GM18861 (cell line): ENCODE measurements around the gene RHOT2.

Source experiments
- ATAC-seq: cut with Tn5 transposase; IDR thresholded peaks from one replicate; pipeline ENCODE4 v1.9.1; 2021; ENCODE audit not compliant: unreplicated experiment

Gene RHOT2

GRCh38 chr16:647173-647902 lies 20.6 kb upstream of the RHOT2 start:
- ATAC-seq: no peak

- no peak for ATAC-seq
These were observed 19.7 kb upstream of the RHOT2 start for GRCh38 chr16:648071-648780.

GRCh38 chr16:648781-649589 lies 18.9 kb upstream of the RHOT2 start, which contains the start of gene WDR90:
Gene WDR90 (plus strand): TSS chr16:649365. CDS start chr16:649417, 52 bp downstream.
- peak; percentile 78 for ATAC-seq

GRCh38 chr16:649631-650030 lies 18.3 kb upstream of the RHOT2 start:
- no peak for ATAC-seq

GRCh38 chr16:651844-652243 lies 16.1 kb upstream of the RHOT2 start:
- no peak for ATAC-seq

- ATAC-seq: no peak
These were observed 15.3 kb upstream of the RHOT2 start for GRCh38 chr16:652454-653305.

- ATAC-seq: no peak
These were observed 13.9 kb upstream of the RHOT2 start for GRCh38 chr16:654034-654433.

- ATAC-seq: no peak
These were observed 10.4 kb upstream of the RHOT2 start for GRCh38 chr16:657487-657886.

GRCh38 chr16:658679-659571 lies 9.0 kb upstream of the RHOT2 start:
- ATAC-seq: no peak

- ATAC-seq: no peak
These were observed 8.3 kb upstream of the RHOT2 start for GRCh38 chr16:659618-660017.

- no peak for ATAC-seq
These were observed 7.8 kb upstream of the RHOT2 start for GRCh38 chr16:660132-660458.

GRCh38 chr16:660459-661183 lies 7.3 kb upstream of the RHOT2 start:
- no peak for ATAC-seq

GRCh38 chr16:661184-661821 lies 6.6 kb upstream of the RHOT2 start:
- no peak for ATAC-seq

GRCh38 chr16:662095-662494 lies 5.8 kb upstream of the RHOT2 start:
- no peak for ATAC-seq

- ATAC-seq: no peak
These were observed 5.3 kb upstream of the RHOT2 start for GRCh38 chr16:662597-662996.

GRCh38 chr16:666572-666971 lies 1.4 kb upstream of the RHOT2 start:
- no peak for ATAC-seq

GRCh38 chr16:667113-667779 lies 686 bp upstream of the RHOT2 start:
- ATAC-seq: no peak

- ATAC-seq: no peak
These were observed 713 bp downstream of the RHOT2 start for GRCh38 chr16:668519-669171.
